HG02885 (cell line): ENCODE measurements around the gene REXO5.

Experiments used
- ATAC-seq: cut with Tn5 transposase; IDR thresholded peaks from one replicate; pipeline ENCODE4 v1.9.1; 2021; ENCODE audit warnings: mild to moderate bottlenecking; ENCODE audit not compliant: unreplicated experiment, poor library complexity

The REXO5 gene

DNA sequence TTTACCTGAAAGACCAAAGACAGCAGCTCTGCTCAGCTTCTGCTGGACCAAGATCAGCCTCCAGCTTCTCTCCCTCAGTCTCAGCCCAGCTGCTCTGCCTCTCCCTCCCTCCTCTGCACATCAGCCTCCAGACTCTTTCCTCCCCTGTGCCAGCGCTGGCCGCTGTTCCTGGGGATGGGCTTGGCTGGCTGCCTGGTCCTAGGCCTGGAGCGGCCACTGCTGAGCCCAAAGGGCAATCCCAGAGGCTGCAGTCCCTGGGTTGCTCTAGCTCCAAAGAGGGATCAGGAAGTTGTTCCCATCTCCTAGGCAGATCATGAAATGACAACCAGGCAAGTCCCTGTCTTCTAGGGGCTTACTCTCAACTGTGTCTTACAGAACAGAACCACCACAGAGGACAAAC lies 62.6 kb downstream of the REXO5 start:
- ATAC-seq, result no peak

DNA sequence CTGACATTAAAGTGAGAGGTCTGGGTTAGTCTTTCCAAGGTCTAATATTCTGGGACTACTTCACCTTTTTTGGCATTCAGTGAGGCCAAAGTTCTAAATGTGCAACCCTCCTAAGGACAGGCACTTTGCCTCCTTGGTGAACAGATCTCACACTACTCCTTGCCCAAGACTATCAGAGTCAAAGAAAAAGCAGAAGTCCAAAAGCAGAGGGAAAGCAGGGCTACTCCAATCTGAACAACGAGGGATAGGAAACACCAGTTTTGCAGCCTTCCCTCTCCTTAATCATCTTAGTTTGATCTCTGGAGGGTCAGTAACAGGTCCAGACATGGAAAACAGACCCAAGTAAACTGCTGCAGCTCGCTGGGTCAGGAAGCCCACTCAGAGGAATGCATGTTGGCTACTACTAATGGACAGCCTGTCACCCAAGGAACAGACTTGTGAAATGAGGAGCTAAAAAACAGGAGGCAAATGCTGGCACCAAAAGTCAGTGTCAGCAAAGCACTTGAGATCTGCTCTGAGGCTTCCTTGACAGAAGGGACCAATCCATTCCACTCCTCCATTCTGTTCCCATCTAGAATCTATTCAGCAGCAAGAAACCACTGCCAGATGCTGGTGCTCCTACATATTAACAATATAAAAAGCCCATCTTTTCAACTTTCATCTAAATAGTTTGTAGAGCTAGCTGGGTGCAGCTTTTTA lies 63.9 kb downstream of the REXO5 start:
- ATAC-seq, result no peak

DNA sequence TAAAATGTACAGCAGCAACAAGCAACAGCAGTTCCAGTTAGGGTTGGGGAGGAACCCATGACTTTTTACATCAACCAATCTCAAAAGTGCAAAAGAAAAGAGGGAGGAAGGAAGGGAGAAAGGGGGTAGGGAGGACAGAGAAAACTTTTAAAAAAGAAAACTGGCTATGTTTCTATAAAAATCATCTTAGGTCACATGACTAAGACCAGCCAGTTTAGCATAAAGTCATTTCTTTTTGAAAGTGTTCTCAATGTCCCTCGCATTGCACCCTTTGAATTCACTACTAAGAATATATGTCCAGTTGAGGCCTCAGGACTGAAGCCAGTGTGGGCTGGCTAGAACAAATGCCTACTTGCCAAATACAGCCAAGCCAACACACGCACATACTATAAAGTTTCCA lies 64.9 kb downstream of the REXO5 start:
- no peak for ATAC-seq

DNA sequence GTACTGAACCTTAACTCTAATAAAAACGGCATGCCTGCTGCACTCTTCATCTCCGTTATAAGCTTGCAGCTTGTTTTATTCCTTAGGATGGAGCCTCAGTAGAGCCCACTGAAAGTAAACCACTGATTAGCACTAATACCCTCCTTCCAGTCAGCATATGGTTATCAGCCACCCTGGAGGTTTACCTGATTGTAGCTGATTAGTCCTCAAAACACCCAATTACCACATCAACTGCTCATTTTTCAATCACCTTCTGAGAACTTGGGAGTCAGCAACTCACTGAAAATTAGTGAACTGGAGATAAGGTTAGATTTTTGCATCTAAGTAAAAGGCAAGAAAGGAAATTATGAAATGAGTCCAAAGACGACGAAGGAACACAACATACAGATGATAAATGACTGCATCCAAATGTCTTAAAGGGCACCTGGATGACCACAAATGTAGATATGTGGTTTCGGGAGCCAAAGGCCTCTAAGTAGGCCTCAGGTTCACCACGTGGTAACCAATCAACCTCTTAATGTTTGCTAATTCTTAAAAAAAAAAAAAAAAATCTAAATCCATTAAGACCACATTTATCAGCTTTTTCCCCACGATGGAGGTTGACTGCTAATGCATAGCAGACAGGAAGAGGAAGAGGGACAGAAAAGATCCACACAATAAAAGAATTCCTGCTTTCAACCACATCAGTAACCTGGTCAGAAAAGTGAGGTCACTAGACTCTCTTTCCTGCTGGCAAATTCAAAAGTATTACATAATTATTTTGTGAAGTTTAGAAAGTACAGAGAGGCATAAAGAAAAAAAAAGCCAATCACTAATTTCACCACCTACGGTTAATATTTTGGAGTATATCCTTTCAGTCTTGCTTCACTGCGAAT lies 65.9 kb downstream of the REXO5 start:
- no peak for ATAC-seq

- no peak for ATAC-seq
Measured at GRCh38 chr16:20873331-20873730, 67.0 kb downstream of the REXO5 start.

DNA sequence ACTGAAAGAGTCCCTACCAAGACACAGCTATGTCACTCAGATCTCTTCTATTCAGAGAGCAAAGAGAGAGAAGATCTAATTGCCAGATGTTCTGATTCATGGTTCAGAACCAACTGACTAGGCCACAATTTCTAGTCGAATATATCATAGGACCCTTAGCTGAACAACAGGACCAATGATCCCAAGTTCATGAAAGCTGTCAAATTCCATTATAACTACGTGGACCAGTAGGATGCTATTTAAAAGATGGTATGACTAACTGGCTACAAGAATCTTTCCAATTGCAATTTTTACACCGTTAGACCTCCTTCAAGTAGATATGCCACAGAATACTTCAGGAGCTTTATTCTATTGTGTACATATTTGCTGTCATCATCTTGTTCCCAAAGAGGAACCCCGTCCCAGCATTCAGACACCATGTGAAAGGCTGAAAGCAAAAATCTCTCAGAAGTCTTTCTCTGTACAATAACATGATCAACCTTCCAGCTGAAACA lies 67.8 kb downstream of the REXO5 start:
- ATAC-seq, result no peak

DNA sequence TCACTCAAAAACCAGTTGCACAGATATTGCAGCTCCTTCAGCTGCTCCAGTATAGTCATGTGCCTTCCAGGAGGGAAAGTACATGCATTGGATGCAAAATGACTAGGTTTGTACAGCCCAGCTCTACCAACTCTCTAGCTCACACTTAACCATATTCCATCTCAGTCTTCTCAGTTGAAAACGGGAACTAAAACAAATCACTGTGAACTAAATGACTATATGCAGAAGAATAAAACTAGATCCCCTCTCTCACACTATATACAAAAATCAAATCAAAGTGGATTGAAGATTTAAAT lies 69.0 kb downstream of the REXO5 start:
- ATAC-seq, result no peak

- no peak for ATAC-seq
Measured at GRCh38 chr16:20878682-20879147, 72.4 kb downstream of the REXO5 start.

DNA sequence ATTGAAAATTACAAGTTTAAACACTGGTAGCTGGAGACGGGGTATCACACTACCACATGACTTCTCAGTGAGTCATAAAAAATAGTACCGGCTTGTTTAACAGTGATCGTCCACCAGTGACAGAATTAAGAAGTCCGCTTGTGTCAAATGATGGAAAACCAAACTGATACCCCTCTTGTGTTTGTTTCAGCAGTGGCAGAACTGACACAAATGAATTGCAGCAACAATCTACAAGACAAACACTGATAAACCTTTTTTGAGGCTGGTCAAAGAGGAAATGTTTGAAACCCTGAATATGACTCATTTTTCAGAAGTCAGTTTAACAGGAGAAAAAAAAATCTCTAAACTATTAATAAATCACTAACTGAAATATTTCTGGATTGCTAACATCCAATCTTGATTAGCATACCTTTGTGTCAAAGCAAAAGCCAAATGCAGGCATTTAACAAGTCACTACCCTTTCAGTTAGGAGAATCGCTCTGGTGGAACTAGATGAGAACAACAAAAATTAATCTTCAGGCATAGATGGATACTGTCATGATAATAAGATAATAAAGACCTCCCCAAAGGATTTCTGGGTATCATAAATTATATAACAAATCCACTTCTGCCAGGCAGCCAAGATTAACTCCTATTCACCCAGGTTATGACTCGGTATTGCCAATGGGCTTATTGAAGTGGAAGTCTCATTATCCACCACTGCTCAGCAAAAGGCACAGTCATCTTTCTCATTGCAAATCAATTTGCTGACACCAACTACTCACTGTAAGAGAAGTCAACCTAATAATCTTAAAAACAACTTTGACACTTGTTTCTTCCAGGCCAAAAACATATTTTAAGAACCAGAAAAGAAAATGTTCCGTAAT lies 73.1 kb downstream of the REXO5 start:
- ATAC-seq, result no peak

GRCh38 chr16:20880867-20881502 lies 74.7 kb downstream of the REXO5 start:
- ATAC-seq, result no peak

- ATAC-seq, result no peak
Measured at GRCh38 chr16:20881503-20881878, 75.2 kb downstream of the REXO5 start.

DNA sequence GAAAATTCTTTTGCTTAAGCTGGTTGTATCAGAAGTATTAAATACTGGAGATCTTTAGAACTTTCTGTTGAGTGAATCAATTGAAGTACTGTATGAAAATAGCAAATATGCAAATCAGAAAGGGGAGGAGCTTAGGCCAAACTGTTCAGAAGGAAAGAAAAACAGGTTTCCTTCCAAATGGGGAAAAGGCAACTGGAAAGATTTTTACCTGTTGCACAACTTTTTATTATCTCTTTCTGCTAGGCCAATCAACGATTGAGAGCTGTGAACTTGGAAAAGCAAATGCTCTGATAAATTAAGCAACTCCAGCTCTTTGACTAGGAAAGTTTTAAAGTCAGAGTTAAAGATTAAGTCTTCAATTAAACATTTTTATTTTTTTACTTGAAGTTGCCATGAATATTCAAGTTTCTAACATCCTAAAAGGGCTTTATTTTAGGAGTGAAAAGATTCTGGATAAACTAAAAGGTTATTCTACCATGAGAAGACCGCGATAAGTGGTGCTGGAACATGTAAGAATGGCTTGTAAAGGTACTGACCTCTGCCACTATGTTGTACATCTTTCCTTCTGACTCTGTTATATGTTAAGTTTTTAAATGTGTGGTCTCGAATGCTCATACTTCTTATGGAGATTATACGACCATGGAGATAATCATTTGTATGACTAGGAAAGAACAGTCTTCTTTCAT lies 77.4 kb downstream of the REXO5 start:
- ATAC-seq, result no peak

GRCh38 chr16:20884240-20884556 lies 77.9 kb downstream of the REXO5 start:
- ATAC-seq, result no peak

DNA sequence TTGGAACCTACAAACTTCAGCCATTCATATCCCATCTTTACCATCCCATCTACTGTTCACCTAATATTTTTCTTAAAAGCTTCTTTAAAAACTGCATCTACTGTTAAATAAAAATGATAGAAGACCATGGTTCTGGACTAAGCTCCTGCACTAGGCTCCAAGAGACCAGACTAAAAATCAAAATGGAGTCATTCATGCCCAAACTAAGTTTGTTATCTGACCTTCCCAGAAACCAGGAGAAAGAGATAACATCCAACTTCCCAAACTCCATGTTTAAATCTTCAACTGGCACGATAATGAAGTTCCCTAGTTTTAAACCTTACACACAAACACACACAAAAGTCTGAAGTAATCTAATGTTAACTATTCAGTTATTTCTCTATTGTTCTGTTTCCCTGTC lies 80.0 kb downstream of the REXO5 start:
- ATAC-seq, result no peak

DNA sequence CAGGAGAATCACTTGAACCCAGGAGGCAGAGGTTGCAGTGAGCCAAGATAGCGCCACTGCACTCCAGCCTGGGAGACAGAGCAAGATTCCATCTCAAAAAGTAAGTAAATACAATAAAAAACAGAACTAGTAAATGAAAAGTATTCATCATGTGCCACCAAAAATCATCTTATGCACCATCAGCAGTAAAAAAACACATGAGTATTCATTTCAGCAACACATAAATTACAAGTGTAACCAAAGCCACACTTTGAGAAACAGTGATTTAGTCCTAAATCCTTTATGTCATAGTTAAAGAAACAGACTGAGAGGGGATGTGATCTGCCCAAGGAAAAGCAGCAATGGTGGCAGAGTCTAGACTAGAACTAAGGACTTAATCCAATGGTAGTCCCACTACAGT lies 80.9 kb downstream of the REXO5 start:
- ATAC-seq, result no peak

DNA sequence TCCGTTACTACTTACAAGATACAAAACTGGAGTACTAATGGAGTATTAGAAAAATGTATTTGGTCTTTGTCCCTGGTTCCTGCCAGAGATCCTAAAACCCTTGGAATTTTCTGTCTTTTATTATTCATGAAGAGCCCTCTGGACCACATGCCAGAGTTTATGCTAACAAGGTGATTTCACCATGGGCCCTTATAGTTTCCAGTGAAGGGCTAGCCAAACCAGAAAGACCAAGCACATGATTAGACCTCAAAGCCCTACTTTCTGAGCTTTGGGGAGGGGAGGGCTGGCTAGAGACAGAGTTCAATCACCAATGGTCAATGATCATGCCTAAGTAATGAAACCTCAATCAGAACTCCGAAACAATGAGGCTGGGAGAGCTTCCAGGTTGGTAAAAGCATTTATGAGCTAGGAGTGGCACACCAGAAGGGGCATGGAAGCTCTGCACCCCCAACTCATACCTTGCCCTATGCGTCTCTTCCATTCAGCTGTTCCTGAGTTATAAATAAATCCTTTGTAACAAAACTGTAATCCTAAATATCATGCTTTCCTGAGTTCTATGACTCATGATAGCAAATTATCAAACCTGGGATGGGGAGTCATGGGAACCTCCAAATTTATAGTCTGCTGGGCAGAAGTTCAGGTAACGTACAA lies 83.4 kb downstream of the REXO5 start:
- ATAC-seq, result no peak

GRCh38 chr16:20894388-20894787 lies 88.1 kb downstream of the REXO5 start:
- ATAC-seq, result no peak

DNA sequence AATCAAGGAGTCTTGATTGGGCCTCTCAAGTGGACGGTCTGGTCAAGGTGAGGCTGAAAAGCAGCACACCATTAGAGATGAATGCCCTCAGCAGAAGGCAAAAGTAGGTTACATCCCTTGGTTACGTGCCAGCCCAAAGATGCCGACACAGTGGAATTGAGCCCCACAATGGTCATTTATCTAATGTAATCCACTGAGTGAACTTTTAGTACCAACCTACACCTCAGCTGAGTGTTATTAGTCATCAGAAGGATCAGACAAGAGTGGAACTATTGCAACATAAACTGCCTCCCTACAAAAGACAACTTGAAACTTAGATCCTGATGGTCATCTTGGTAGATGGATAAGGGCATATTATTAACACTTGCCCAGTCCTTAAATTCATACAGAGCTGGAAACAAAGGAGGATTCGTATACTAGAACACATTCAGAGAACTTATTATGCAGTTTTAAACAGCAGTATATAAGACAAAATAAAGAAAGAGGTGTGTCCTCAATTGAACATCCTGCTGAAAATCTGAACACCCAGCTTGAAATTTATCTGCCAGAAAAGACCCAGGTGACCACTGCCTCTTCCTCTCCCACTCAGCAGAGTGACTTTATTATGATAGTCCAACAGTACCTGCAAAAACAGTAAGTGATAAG lies 91.0 kb downstream of the REXO5 start:
- ATAC-seq, result no peak

- no peak for ATAC-seq
Measured at GRCh38 chr16:20897922-20898321, 91.6 kb downstream of the REXO5 start.
